HepG2 (cell line): ENCODE results near the gene CEBPE. TPM values are rescaled to one million over a fixed set of nuclear protein-coding genes. Genes with fewer than 3 reads are reported as not detected.

Experiments used
- ATAC-seq: fragments of 200-7000 bp; cut with Tn5 transposase; 3 replicates; pipeline ENCODE4 v1.9.1; 2020; ENCODE audit warnings: mild to moderate bottlenecking, moderate library complexity
- BruUV-seq: library from RNA; stranded (reverse); fragments of 400-500 nt; replicated peaks from 2 replicates; lab custom pipeline; 2021; lab: Mats Ljungman, UMichigan
- CTCF ChIA-PET: fragments of 300-600 bp; formaldehyde crosslinking; extraction: SDS; loops from one replicate; lab custom pipeline; 2021; ENCODE audit warnings: low total read pairs, inconsistent platforms, low intra/inter-chr PET ratio; lab: Yijun Ruan, JAX
- POLR2A ChIA-PET: fragments of 350-600 bp; sonication (Branson Sonifier 250); formaldehyde crosslinking; loops from one replicate; lab custom pipeline; 2020; ENCODE audit warnings: antibody characterized with exemption, inconsistent platforms; lab: Yijun Ruan, JAX
- DNase-seq: peaks from one replicate; pipeline ENCODE4 v3.0.0-alpha.2; 2015; ENCODE audit warnings: low spot score
- FAIRE-seq: peaks from 3 replicates; lab custom pipeline; 2011; peaks lifted over from hg19 to GRCh38; lab: Jason Lieb, UNC
- H2AFZ ChIP-seq: one replicate; pipeline ENCODE4 v1.6.1; 2011; ENCODE audit warnings: low read length, inconsistent platforms
- H3K27ac ChIP-seq: fragments of 300-600 bp; 3 replicates; pipeline ENCODE4 v1.8.0; 2011; ENCODE audit warnings: mixed run types, mild to moderate bottlenecking, mixed read lengths, low read length, inconsistent platforms; ENCODE audit not compliant: insufficient read depth; ENCODE audit errors: extremely low read length
- H3K27me3 ChIP-seq, 2 experiments: fragments of 200-600 bp in 1 of 2; 2 replicates in 1 of 2; 3 replicates in 1 of 2; pipeline versions ENCODE4 v1.6.0 to v1.8.0; 2011; ENCODE audit warnings: low read length in 2 of 2, mild to moderate bottlenecking in 2 of 2, moderate library complexity in 2 of 2, inconsistent platforms in 1 of 2; ENCODE audit not compliant: insufficient read depth in 2 of 2, control insufficient read depth in 1 of 2
- H3K36me3 ChIP-seq, 2 experiments: fragments of 200-600 bp in 1 of 2; replicated peaks in 1 of 2; 2 replicates in 1 of 2; 3 replicates in 1 of 2; pipeline versions ENCODE4 v1.5.1 to v1.8.0; 2011; ENCODE audit warnings: low read length in 2 of 2, inconsistent platforms in 1 of 2; ENCODE audit not compliant: insufficient read depth in 2 of 2, control insufficient read depth in 1 of 2
- H3K4me1 ChIP-seq: 2 replicates; pipeline ENCODE4 v1.5.1; 2012; ENCODE audit warnings: low read length, inconsistent platforms; ENCODE audit not compliant: insufficient read depth
- H3K4me2 ChIP-seq: 2 replicates; pipeline ENCODE4 v1.6.0; 2011; ENCODE audit warnings: low read depth, low read length, inconsistent platforms
- H3K4me3 ChIP-seq, 3 experiments: fragments of 200-600 bp in 1 of 3; sonication (generic), shearing (Covaris generic) in 1 of 3; replicated peaks in 1 of 3; 2 replicates each; pipeline ENCODE4 v1.5.1; 2011 to 2016; ENCODE audit warnings: low read length in 3 of 3, inconsistent platforms in 2 of 3, low read depth in 2 of 3, mild to moderate bottlenecking in 2 of 3, control low read depth in 1 of 3, mixed read lengths in 1 of 3; ENCODE audit not compliant: insufficient read depth in 1 of 3
- H3K79me2 ChIP-seq: one replicate; pipeline ENCODE4 v1.6.1; 2011; ENCODE audit warnings: low read length, inconsistent platforms; ENCODE audit not compliant: insufficient read depth
- H3K9ac ChIP-seq: 2 replicates; pipeline ENCODE4 v1.6.0; 2011; ENCODE audit warnings: mild to moderate bottlenecking, low read depth, low read length, inconsistent platforms; ENCODE audit not compliant: insufficient read depth
- H3K9me3 ChIP-seq: 2 replicates; pipeline ENCODE4 v1.5.1; 2012; ENCODE audit warnings: mild to moderate bottlenecking, low read length
- H4K20me1 ChIP-seq: 2 replicates; pipeline ENCODE4 v1.6.0; 2011; ENCODE audit warnings: inconsistent platforms, mild to moderate bottlenecking, low read length, moderate library complexity; ENCODE audit not compliant: insufficient read depth
- FLYWCH1 ChIP-seq: sonication (generic); formaldehyde crosslinking; IDR thresholded peaks from 2 replicates; pipeline ENCODE4 v1.8.1; 2023; ENCODE audit warnings: mild to moderate bottlenecking, missing genetic modification reagents
- FOSL2 ChIP-seq: sonication (generic); formaldehyde crosslinking; IDR thresholded peaks from 2 replicates; pipeline ENCODE4 v1.4.0; 2020; ENCODE audit warnings: missing genetic modification reagents
- FOXJ3 ChIP-seq: sonication (generic); formaldehyde crosslinking; IDR thresholded peaks from 2 replicates; pipeline ENCODE4 v1.4.0; 2020; ENCODE audit warnings: missing genetic modification reagents, mild to moderate bottlenecking, borderline replicate concordance
- HNF4A ChIP-seq: sonication (generic); formaldehyde crosslinking; IDR thresholded peaks from 2 replicates; pipeline ENCODE4 v1.4.0; 2020; ENCODE audit warnings: missing genetic modification reagents
- HOXD1 ChIP-seq: sonication (generic); formaldehyde crosslinking; IDR thresholded peaks from 2 replicates; pipeline ENCODE4 v1.5.0; 2020; ENCODE audit warnings: missing genetic modification reagents
- KLF11 ChIP-seq: IDR thresholded peaks from 2 replicates; pipeline ENCODE4 v1.6.1; 2016; ENCODE audit warnings: missing compliant biosample characterization
- MYPOP ChIP-seq: sonication (generic); formaldehyde crosslinking; IDR thresholded peaks from 2 replicates; pipeline ENCODE4 v1.8.1; 2023; ENCODE audit warnings: mild to moderate bottlenecking, moderate library complexity, missing genetic modification reagents
- RXRB ChIP-seq: IDR thresholded peaks from 2 replicates; pipeline ENCODE4 v1.6.1; 2016; ENCODE audit warnings: borderline replicate concordance, missing genetic modification reagents, missing compliant biosample characterization
- ZNF503 ChIP-seq: sonication (generic); formaldehyde crosslinking; IDR thresholded peaks from 2 replicates; pipeline ENCODE4 v1.4.0; 2020; ENCODE audit warnings: missing genetic modification reagents
- ZNF510 ChIP-seq: sonication (generic); formaldehyde crosslinking; IDR thresholded peaks from 2 replicates; pipeline ENCODE4 v1.4.0; 2020; ENCODE audit warnings: low read depth, mild to moderate bottlenecking, missing genetic modification reagents
- ZNF558 ChIP-seq: sonication (generic); formaldehyde crosslinking; IDR thresholded peaks from 2 replicates; pipeline ENCODE4 v1.9.0; 2022; ENCODE audit warnings: mild to moderate bottlenecking, missing genetic modification reagents, borderline replicate concordance
- ZNF761 ChIP-seq: sonication (generic); formaldehyde crosslinking; conservative IDR thresholded peaks from 2 replicates; pipeline ENCODE4 v1.4.0; 2020; ENCODE audit warnings: mild to moderate bottlenecking, missing genetic modification reagents
- WGBS: methylation state at CpG from one replicate; pipeline ENCODE4 v1.1.6; 2017; ENCODE audit warnings: low lambda C conversion rate; 5-methylcytosine and 5-hydroxymethylcytosine counted together
- in situ Hi-C: cut with HindIII; loops from 2 replicates; pipeline ENCODE4 v1.10.0; 2017; ENCODE audit warnings: low pct_unique_long_range_greater_than_20kb; ENCODE audit not compliant: extremely low pct_ligation_motif_present
- intact Hi-C: fragments of 100-400 bp; cut with micrococcal nuclease; formaldehyde crosslinking; loops from one replicate; pipeline ENCODE4 v1.10.0; 2022; ENCODE audit not compliant: unreplicated experiment
- polyA plus RNA-seq, 8 experiments: library from polyadenylated mRNA; depleted of rRNA in 3 of 8; stranded (reverse) in 7 of 8; unstranded in 1 of 8; fragments of >200 nt; fragmentation: Illumina TruSeq in 4 of 8; extraction: Trizol in 4 of 8; gene quantifications; 2 replicates each; pipeline versions ENCODE4 v1.2.1 to v1.2.3, GENCODE V29; 2011 to 2016; ENCODE audit warnings: low read depth in 4 of 8, missing spikeins in 1 of 8, mixed read lengths in 1 of 8; ENCODE audit not compliant: insufficient read depth in 1 of 8
- total RNA-seq, 5 experiments: library from RNA; depleted of rRNA; stranded (reverse); fragments of >200 nt; fragmentation: Illumina TruSeq; extraction: Trizol; gene quantifications; 2 replicates each; pipeline ENCODE4 v1.2.3, GENCODE V29; 2016; ENCODE audit warnings: low read depth in 1 of 5
- TF ChIP-seq, protein P1 (sequence below): IDR thresholded peaks from 2 replicates; pipeline ENCODE4 v1.6.1; 2012; ENCODE audit warnings: low read length, improper control_type of control experiment

Gene CEBPE
- total and polyA plus RNA-seq, 2 of the 13 experiments (the other 11 are each of a cell fraction or from before 2014, with no cell fraction given), result 0.09 to 0.11 TPM

DNA sequence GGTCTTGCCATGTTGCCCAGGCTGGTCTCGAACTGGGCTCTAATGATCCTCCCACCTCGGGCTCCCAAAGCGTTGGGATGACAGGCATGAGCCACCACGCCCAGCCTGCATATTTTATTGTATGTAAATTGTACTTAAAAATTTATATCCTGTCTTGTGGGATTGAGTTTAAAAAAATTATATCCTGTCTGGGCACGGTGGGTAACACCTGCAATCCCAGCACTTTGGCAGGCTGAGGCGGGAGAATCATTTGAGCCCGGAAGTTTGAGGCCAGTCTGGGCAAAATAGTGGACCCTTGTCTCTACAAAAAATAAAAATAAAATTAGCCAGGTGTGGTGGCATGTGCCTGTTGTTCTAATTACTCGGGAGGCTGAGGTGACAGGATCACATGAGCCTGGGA is 13.9 kb upstream of the CEBPE start:
- ATAC-seq (no peak), DNase-seq (no peak)
- in situ Hi-C loops, result no loop called here
- no TSS peak for BruUV-seq
- no peak overlapping the region for H3K9ac ChIP-seq
- peaks cover 14 to 60% of the 10 kb centered on the region in 2 experiments; a peak in 4 of 5 replicates for H3K27me3 ChIP-seq
- no peaks in the 10 kb centered on the region for H4K20me1 ChIP-seq
- 30% methylated on average over 8 of the region's 8 CpGs for WGBS
- H3K4me3 ChIP-seq, result no peak overlapping the region
- TF ChIP-seq, protein P1, sequence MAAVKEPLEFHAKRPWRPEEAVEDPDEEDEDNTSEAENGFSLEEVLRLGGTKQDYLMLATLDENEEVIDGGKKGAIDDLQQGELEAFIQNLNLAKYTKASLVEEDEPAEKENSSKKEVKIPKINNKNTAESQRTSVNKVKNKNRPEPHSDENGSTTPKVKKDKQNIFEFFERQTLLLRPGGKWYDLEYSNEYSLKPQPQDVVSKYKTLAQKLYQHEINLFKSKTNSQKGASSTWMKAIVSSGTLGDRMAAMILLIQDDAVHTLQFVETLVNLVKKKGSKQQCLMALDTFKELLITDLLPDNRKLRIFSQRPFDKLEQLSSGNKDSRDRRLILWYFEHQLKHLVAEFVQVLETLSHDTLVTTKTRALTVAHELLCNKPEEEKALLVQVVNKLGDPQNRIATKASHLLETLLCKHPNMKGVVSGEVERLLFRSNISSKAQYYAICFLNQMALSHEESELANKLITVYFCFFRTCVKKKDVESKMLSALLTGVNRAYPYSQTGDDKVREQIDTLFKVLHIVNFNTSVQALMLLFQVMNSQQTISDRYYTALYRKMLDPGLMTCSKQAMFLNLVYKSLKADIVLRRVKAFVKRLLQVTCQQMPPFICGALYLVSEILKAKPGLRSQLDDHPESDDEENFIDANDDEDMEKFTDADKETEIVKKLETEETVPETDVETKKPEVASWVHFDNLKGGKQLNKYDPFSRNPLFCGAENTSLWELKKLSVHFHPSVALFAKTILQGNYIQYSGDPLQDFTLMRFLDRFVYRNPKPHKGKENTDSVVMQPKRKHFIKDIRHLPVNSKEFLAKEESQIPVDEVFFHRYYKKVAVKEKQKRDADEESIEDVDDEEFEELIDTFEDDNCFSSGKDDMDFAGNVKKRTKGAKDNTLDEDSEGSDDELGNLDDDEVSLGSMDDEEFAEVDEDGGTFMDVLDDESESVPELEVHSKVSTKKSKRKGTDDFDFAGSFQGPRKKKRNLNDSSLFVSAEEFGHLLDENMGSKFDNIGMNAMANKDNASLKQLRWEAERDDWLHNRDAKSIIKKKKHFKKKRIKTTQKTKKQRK, result no peak
- no peak for TF ChIP-seq FLYWCH1 (CRISPR knock-in tag)
- no peak for TF ChIP-seq ZNF761 (CRISPR knock-in tag)
- no peak for TF ChIP-seq FOXJ3 (CRISPR knock-in tag)
- no peak for TF ChIP-seq ZNF558 (CRISPR knock-in tag)
- TF ChIP-seq HNF4A, result no peak
- no peak for TF ChIP-seq KLF11 (CRISPR knock-in tag)
- no peak for TF ChIP-seq ZNF503 (CRISPR knock-in tag)
- TF ChIP-seq FOSL2, result no peak
- TF ChIP-seq ZNF510, result no peak
- no peak for TF ChIP-seq HOXD1
- TF ChIP-seq MYPOP, result no peak
- no peak for TF ChIP-seq RXRB (CRISPR knock-in tag)
- TF ChIP-seq, all 625 proteins: peak for 0
- FAIRE-seq, result no peak
- POLR2A ChIA-PET, result no interaction called here
- Histone ChIP-seq H3K79me2 (no peaks in the 10 kb centered on the region), H3K4me2 (no peak overlapping the region), H3K27ac (no peak overlapping the region), H3K36me3 (no peaks in the 10 kb centered on the region), H2AFZ (no peak overlapping the region), H3K9me3 (no peaks in the 10 kb centered on the region), H3K4me1 (peaks cover 17% of the 10 kb centered on the region)
- CTCF ChIA-PET, result no interaction called here
- intact Hi-C loops, result no loop called here
